ENCODE data around the gene GRIN1.
A peak's percentile ranks its signal among the peaks of the same experiment; 100 is the strongest.

Gene GRIN1

GRCh38 chr9:137158625-137159024, 19.7 kb downstream of the GRIN1 start:
- Histone ChIP-seq H3K27me3 (ENCODE audit: insufficient read depth, low read depth) (peaks cover 10% of the 10 kb centered on the region; the same call in 1 of the 2 replicates), H3K4me3 (IDR thresholded peaks at IDR 0.05; ENCODE audit: insufficient read depth, low read depth, low read length) (no peak overlapping the region), H2AFZ (ENCODE audit: low read depth) (peak overlapping the region; percentile 44; the same call in 1 of the 2 replicates), H3K4me2 (peak overlapping the region; percentile 63), H3K27ac (no peak overlapping the region), H3K4me1 (ENCODE audit: low read depth, poor library complexity, severe bottlenecking) (peaks cover 40% of the 10 kb centered on the region), H3K79me2 (ENCODE audit: insufficient read depth, low read depth) (no peaks in the 10 kb centered on the region), H3K9ac (no peak overlapping the region), H4K20me1 (ENCODE audit: insufficient read depth) (no peaks in the 10 kb centered on the region), H3K36me3 (ENCODE audit: insufficient read depth) (no peaks in the 10 kb centered on the region)
- TF ChIP-seq CTCF (conservative IDR thresholded peaks at IDR 0.05; ENCODE audit: low read depth, low read length), result no peak

- Histone ChIP-seq H4K20me1 (ENCODE audit: insufficient read depth) (no peaks in the 10 kb centered on the region), H3K9ac (no peak overlapping the region), H3K4me3 (IDR thresholded peaks at IDR 0.05; ENCODE audit: insufficient read depth, low read depth, low read length) (no peak overlapping the region), H3K79me2 (ENCODE audit: insufficient read depth, low read depth) (no peaks in the 10 kb centered on the region), H2AFZ (ENCODE audit: low read depth) (peak overlapping the region; percentile 44; the same call in 1 of the 2 replicates), H3K27me3 (ENCODE audit: insufficient read depth, low read depth) (peaks cover 13% of the 10 kb centered on the region; the same call in 1 of the 2 replicates), H3K36me3 (ENCODE audit: insufficient read depth) (no peaks in the 10 kb centered on the region), H3K27ac (no peak overlapping the region), H3K4me1 (ENCODE audit: low read depth, poor library complexity, severe bottlenecking) (peaks cover 40% of the 10 kb centered on the region), H3K4me2 (peak overlapping the region; percentile 63)
- no peak for TF ChIP-seq CTCF (conservative IDR thresholded peaks at IDR 0.05; ENCODE audit: low read depth, low read length)
These were observed 20.4 kb downstream of the GRIN1 start for GRCh38 chr9:137159105-137160053.

- Histone ChIP-seq H2AFZ (ENCODE audit: low read depth) (no peak overlapping the region), H3K27me3 (ENCODE audit: insufficient read depth, low read depth) (peaks cover 20% of the 10 kb centered on the region), H4K20me1 (ENCODE audit: insufficient read depth) (no peaks in the 10 kb centered on the region), H3K4me3 (IDR thresholded peaks at IDR 0.05; ENCODE audit: insufficient read depth, low read depth, low read length) (no peak overlapping the region), H3K4me2 (peak overlapping the region; percentile 63; the same call in 1 of the 2 replicates), H3K36me3 (ENCODE audit: insufficient read depth) (no peaks in the 10 kb centered on the region), H3K9ac (no peak overlapping the region), H3K27ac (no peak overlapping the region), H3K79me2 (ENCODE audit: insufficient read depth, low read depth) (no peaks in the 10 kb centered on the region), H3K4me1 (ENCODE audit: low read depth, poor library complexity, severe bottlenecking) (peaks cover 40% of the 10 kb centered on the region)
- TF ChIP-seq CTCF (conservative IDR thresholded peaks at IDR 0.05; ENCODE audit: low read depth, low read length), result no peak
These were observed 21.1 kb downstream of the GRIN1 start for GRCh38 chr9:137160054-137160425.

GRCh38 chr9:137160716-137161557, 22.0 kb downstream of the GRIN1 start:
- peaks cover 29% of the 10 kb centered on the region for H3K27me3 ChIP-seq (ENCODE audit: insufficient read depth, low read depth)
- H3K27ac ChIP-seq, result no peak overlapping the region
- H3K4me3 ChIP-seq (IDR thresholded peaks at IDR 0.05; ENCODE audit: insufficient read depth, low read depth, low read length), result no peak overlapping the region
- H3K79me2 ChIP-seq (ENCODE audit: insufficient read depth, low read depth), result no peaks in the 10 kb centered on the region
- no peaks in the 10 kb centered on the region for H4K20me1 ChIP-seq (ENCODE audit: insufficient read depth)
- H3K4me2 ChIP-seq, result no peak overlapping the region
- peaks cover 40% of the 10 kb centered on the region for H3K4me1 ChIP-seq (ENCODE audit: low read depth, poor library complexity, severe bottlenecking)
- H3K36me3 ChIP-seq (ENCODE audit: insufficient read depth), result no peaks in the 10 kb centered on the region
- TF ChIP-seq CTCF (conservative IDR thresholded peaks at IDR 0.05; ENCODE audit: low read depth, low read length), result no peak
- no peak overlapping the region for H2AFZ ChIP-seq (ENCODE audit: low read depth)
- H3K9ac ChIP-seq, result no peak overlapping the region
